Endothelial cell of umbilical vein (primary cell): ENCODE measurements around the gene RNASE9. TPM values are rescaled to one million over a fixed set of nuclear protein-coding genes. Genes with fewer than 3 reads are reported as not detected.

Experiments used
- BruUV-seq: library from RNA; stranded (reverse); fragments of 400-500 nt; replicated peaks from 2 replicates; lab custom pipeline; 2021; lab: Mats Ljungman, UMichigan
- CTCF ChIA-PET: fragments of 300-600, 350-600 bp; sonication (Branson Sonifier 250); formaldehyde crosslinking; loops from one replicate; lab custom pipeline; 2021; ENCODE audit warnings: antibody characterized with exemption, inconsistent platforms; lab: Charles Lee
- POLR2A ChIA-PET: fragments of 300-600, 350-600 bp; sonication (Branson Sonifier 250); formaldehyde crosslinking; loops from one replicate; lab custom pipeline; 2021; ENCODE audit warnings: antibody characterized with exemption, inconsistent platforms; lab: Charles Lee
- DNase-seq: peaks from one replicate; pipeline ENCODE4 v3.0.0-alpha.2; 2011; ENCODE audit warnings: low read depth, low spot score
- FAIRE-seq: peaks from 2 replicates; lab custom pipeline; 2011; peaks lifted over from hg19 to GRCh38; lab: Jason Lieb, UNC
- H2AFZ ChIP-seq: 2 replicates; pipeline ENCODE4 v1.6.0; 2012; ENCODE audit warnings: low read depth, low read length, control low read depth, inconsistent platforms
- H3K27ac ChIP-seq: 2 replicates; pipeline ENCODE4 v1.5.1; 2011; ENCODE audit warnings: low read depth, mild to moderate bottlenecking, control low read depth, low read length, moderate library complexity; ENCODE audit not compliant: insufficient read depth
- H3K27me3 ChIP-seq, 2 experiments: 2 replicates each; pipeline versions ENCODE4 v1.6.0 to v1.6.1; 2011; ENCODE audit warnings: low read length in 2 of 2, mixed read lengths in 1 of 2; ENCODE audit not compliant: control insufficient read depth in 2 of 2, insufficient read depth in 2 of 2
- H3K36me3 ChIP-seq, 2 experiments: 2 replicates in 1 of 2; 3 replicates in 1 of 2; pipeline ENCODE4 v1.5.1; 2011; ENCODE audit warnings: low read length in 2 of 2, mild to moderate bottlenecking in 1 of 2, moderate library complexity in 1 of 2; ENCODE audit not compliant: control insufficient read depth in 2 of 2, insufficient read depth in 2 of 2; ENCODE audit errors: extremely low read depth in 1 of 2
- H3K4me1 ChIP-seq: 3 replicates; pipeline ENCODE4 v1.5.1; 2011; ENCODE audit warnings: mild to moderate bottlenecking, low read length; ENCODE audit not compliant: control insufficient read depth, insufficient read depth; ENCODE audit errors: extremely low read depth
- H3K4me2 ChIP-seq: 2 replicates; pipeline ENCODE4 v1.6.1; 2011; ENCODE audit warnings: low read length, control low read depth, mixed read lengths; ENCODE audit not compliant: insufficient read depth
- H3K4me3 ChIP-seq, 3 experiments: fragments of 200-600 bp in 1 of 3; sonication (generic), shearing (Covaris generic) in 1 of 3; replicated peaks in 1 of 3; 2 replicates each; pipeline ENCODE4 v1.5.1; 2011 to 2016; ENCODE audit warnings: control low read depth in 3 of 3, low read length in 3 of 3, mild to moderate bottlenecking in 2 of 3, inconsistent platforms in 1 of 3, low read depth in 1 of 3, moderate library complexity in 1 of 3; ENCODE audit not compliant: insufficient read depth in 1 of 3
- H3K79me2 ChIP-seq: 2 replicates; pipeline ENCODE4 v1.6.0; 2012; ENCODE audit warnings: low read length, inconsistent platforms; ENCODE audit not compliant: control insufficient read depth, insufficient read depth
- H3K9ac ChIP-seq: replicated peaks from 2 replicates; pipeline ENCODE3; 2011; ENCODE audit warnings: low read length, control low read depth; ENCODE audit not compliant: insufficient read depth; ENCODE audit errors: extremely low read depth
- H3K9me1 ChIP-seq: replicated peaks from 3 replicates; pipeline ENCODE4 v1.6.0; 2011; ENCODE audit warnings: mild to moderate bottlenecking, low read length; ENCODE audit not compliant: control insufficient read depth, insufficient read depth; ENCODE audit errors: extremely low read depth
- H3K9me3 ChIP-seq: replicated peaks from 2 replicates; pipeline ENCODE4 v1.5.1; 2012; ENCODE audit warnings: low read length, inconsistent platforms; ENCODE audit not compliant: control insufficient read depth, insufficient read depth
- H4K20me1 ChIP-seq: replicated peaks from 2 replicates; pipeline ENCODE3; 2011; ENCODE audit warnings: mild to moderate bottlenecking, low read length; ENCODE audit not compliant: control insufficient read depth, insufficient read depth; ENCODE audit errors: extremely low read depth
- EZH2 ChIP-seq: IDR thresholded peaks from 2 replicates; pipeline ENCODE4 v1.6.1; 2012; ENCODE audit warnings: borderline replicate concordance, low read depth, mild to moderate bottlenecking, moderate library complexity, low read length, inconsistent platforms; ENCODE audit not compliant: severe bottlenecking
- FOS ChIP-seq: IDR thresholded peaks from 2 replicates; pipeline ENCODE4 v1.6.1; 2011; ENCODE audit warnings: mild to moderate bottlenecking, low read length, moderate library complexity, borderline replicate concordance; ENCODE audit not compliant: insufficient read depth
- GATA2 ChIP-seq: IDR thresholded peaks from 2 replicates; pipeline ENCODE4 v1.7.0; 2011; ENCODE audit warnings: low read depth, mild to moderate bottlenecking, moderate library complexity, mixed read lengths, low read length; ENCODE audit not compliant: insufficient read length, insufficient read depth
- JUN ChIP-seq: IDR thresholded peaks from 2 replicates; pipeline ENCODE4 v1.6.1; 2011; ENCODE audit warnings: borderline replicate concordance, low read depth; ENCODE audit not compliant: insufficient read length, insufficient read depth
- MYC ChIP-seq: IDR thresholded peaks from one replicate; pipeline ENCODE4 v1.6.1; 2011; ENCODE audit warnings: mild to moderate bottlenecking, low read depth, low read length
- POLR2A ChIP-seq: IDR thresholded peaks from 2 replicates; pipeline ENCODE4 v1.6.1; 2012; ENCODE audit warnings: low read depth, mild to moderate bottlenecking, control low read depth, low read length
- POLR2AphosphoS5 ChIP-seq: IDR thresholded peaks from 2 replicates; pipeline ENCODE4 v1.6.1; 2012; ENCODE audit warnings: low read depth, mild to moderate bottlenecking, control low read depth, low read length, moderate library complexity; ENCODE audit not compliant: insufficient read depth
- dilution Hi-C: fragments of 300-500 bp; cut with MboI; formaldehyde crosslinking; loops from one replicate; pipeline ENCODE4 v1.15.0; 2019; ENCODE audit warnings: low sequenced_read_pairs; ENCODE audit not compliant: extremely low pct_ligation_motif_present
- intact Hi-C: fragments of 100-400 bp; cut with micrococcal nuclease; formaldehyde crosslinking; loops from one replicate; pipeline ENCODE4 v1.10.0; 2022
- polyA plus RNA-seq, 4 experiments: library from polyadenylated mRNA; depleted of rRNA in 3 of 4; stranded (reverse) in 3 of 4; unstranded in 1 of 4; fragments of >200 nt; gene quantifications; 2 replicates each; pipeline versions ENCODE4 v1.2.1 to v1.2.3, GENCODE V29; 2011 to 2012; ENCODE audit warnings: missing spikeins in 1 of 4
- total RNA-seq: library from RNA; stranded (reverse); gene quantifications from 2 replicates; pipeline ENCODE4 v1.2.3, GENCODE V29; 2021
- TF ChIP-seq, protein P1 (sequence below): IDR thresholded peaks from 2 replicates; pipeline ENCODE4 v1.6.1; 2011; ENCODE audit not compliant: insufficient read depth, insufficient read length
- TF ChIP-seq, protein P2 (sequence below), 2 donors: IDR thresholded peaks; 1 replicate in 1 of 2; 2 replicates in 1 of 2; pipeline ENCODE4 v1.5.1; 2011; ENCODE audit warnings: low read length in 2 of 2, mild to moderate bottlenecking in 2 of 2, moderate library complexity in 2 of 2, control low read depth in 1 of 2, inconsistent platforms in 1 of 2, low read depth in 1 of 2; ENCODE audit not compliant: insufficient read depth in 1 of 2; ENCODE audit errors: extremely low read depth in 1 of 2

The RNASE9 gene
- total and polyA plus RNA-seq, 2 donors (not counting 3 experiments of a cell fraction or from before 2014, with no cell fraction given) = not detected

DNA sequence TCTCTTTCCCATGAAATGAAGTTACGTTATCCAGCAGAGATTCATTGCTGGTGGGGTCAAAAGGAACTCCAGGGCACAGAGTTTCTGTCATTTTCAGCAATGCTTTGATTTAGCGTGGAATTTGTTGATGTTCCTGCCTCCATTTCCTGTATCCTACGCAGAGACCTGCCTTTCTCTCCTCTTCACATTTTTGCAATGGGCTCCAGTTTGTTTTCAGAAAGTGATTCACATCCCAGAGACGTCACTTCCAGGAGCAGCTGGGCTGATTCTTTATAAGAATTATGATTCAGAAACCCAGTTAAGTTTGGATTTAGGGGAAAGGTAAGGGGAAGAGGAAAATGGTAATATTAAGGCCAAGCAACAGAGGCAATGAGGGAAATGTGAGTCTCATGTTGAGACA lies 43.9 kb downstream of the RNASE9 start:
- Histone ChIP-seq H3K36me3 (no peaks in the 10 kb centered on the region), H3K79me2 (no peaks in the 10 kb centered on the region), H3K9me3 (no peaks in the 10 kb centered on the region), H3K4me2 (peak overlapping the region; percentile 34), H4K20me1 (no peaks in the 10 kb centered on the region), H3K9ac (peak overlapping the region; percentile 35), H3K27me3 (no peaks in the 10 kb centered on the region), H3K9me1 (no peaks in the 10 kb centered on the region), H2AFZ (peak overlapping the region; percentile 94), H3K4me1 (peaks cover 31% of the 10 kb centered on the region), H3K27ac (peak overlapping the region; percentile 81), H3K4me3 (peak overlapping the region in 1 of 3 experiments; percentile 2)
- intact Hi-C loops (loop anchor here (1.0 to 5.0 kb wide), 3 partner anchors 40 to 105 kb away; partner anchors contain the start of genes APEX1, OSGEP and TEP1), dilution Hi-C loops (no loop called here)
- CTCF ChIA-PET = interaction anchor here (1.2 to 1.4 kb wide), 2 partner anchors 88 to 101 kb away, joined by 3 to 5 read pairs; no protein-coding TSS in a partner anchor
- BruUV-seq = no TSS peak
- FAIRE-seq (peak; percentile 70), DNase-seq (peak; percentile 82)
- no peak for TF ChIP-seq POLR2A
- TF ChIP-seq JUN = peak; percentile 57
- TF ChIP-seq, protein P1, sequence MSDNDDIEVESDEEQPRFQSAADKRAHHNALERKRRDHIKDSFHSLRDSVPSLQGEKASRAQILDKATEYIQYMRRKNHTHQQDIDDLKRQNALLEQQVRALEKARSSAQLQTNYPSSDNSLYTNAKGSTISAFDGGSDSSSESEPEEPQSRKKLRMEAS = no peak
- TF ChIP-seq FOS = peak; percentile 85
- POLR2A ChIA-PET = no interaction called here

DNA sequence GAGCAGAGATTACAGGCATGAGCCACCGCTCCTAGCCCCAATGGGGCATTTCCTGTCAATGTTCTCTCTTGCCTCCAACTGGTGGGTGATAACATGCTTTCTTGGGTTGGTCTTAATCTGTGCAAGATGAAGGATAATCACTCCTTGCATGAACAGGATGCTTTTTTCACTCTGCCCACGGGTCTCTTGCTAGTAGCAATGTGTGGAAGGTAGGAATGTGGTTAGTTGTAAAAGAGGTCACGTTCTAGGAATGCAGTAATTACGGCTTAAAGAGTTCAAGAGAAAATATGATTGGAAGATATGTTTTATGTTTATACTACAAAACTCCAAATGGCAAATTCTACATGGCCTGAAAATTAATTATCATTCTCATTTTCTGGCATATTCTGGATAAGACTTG lies 45.0 kb downstream of the RNASE9 start:
- no peaks in the 10 kb centered on the region for H3K9me1 ChIP-seq
- DNase-seq (no peak), FAIRE-seq (no peak)
- POLR2A ChIA-PET = no interaction called here
- TF ChIP-seq EZH2 = no peak
- TF ChIP-seq POLR2AphosphoS5 = no peak
- TF ChIP-seq, protein P1 = no peak
- no peak for TF ChIP-seq FOS
- TF ChIP-seq MYC = no peak
- no peak for TF ChIP-seq POLR2A
- TF ChIP-seq GATA2 = no peak
- TF ChIP-seq, protein P2, sequence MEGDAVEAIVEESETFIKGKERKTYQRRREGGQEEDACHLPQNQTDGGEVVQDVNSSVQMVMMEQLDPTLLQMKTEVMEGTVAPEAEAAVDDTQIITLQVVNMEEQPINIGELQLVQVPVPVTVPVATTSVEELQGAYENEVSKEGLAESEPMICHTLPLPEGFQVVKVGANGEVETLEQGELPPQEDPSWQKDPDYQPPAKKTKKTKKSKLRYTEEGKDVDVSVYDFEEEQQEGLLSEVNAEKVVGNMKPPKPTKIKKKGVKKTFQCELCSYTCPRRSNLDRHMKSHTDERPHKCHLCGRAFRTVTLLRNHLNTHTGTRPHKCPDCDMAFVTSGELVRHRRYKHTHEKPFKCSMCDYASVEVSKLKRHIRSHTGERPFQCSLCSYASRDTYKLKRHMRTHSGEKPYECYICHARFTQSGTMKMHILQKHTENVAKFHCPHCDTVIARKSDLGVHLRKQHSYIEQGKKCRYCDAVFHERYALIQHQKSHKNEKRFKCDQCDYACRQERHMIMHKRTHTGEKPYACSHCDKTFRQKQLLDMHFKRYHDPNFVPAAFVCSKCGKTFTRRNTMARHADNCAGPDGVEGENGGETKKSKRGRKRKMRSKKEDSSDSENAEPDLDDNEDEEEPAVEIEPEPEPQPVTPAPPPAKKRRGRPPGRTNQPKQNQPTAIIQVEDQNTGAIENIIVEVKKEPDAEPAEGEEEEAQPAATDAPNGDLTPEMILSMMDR (IDR thresholded peaks at IDR 0.05; ENCODE audit: extremely low read depth in 1 of 2, insufficient read depth in 1 of 2, low read depth in 1 of 2, low read length in 2 of 2) = no peak
- no peak for TF ChIP-seq JUN
- no peaks in the 10 kb centered on the region for H4K20me1 ChIP-seq
- CTCF ChIA-PET = interaction anchor here (0.6 kb wide), 1 partner anchor 36 kb away, joined by 4 read pairs; no protein-coding TSS in a partner anchor
- no peak overlapping the region for H2AFZ ChIP-seq
- H3K27ac ChIP-seq = no peak overlapping the region
- H3K4me2 ChIP-seq = no peak overlapping the region
- H3K9ac ChIP-seq = no peak overlapping the region
- H3K79me2 ChIP-seq = no peaks in the 10 kb centered on the region
- BruUV-seq = no TSS peak
- H3K4me3 ChIP-seq = no peak overlapping the region
- intact Hi-C loops = loop anchor here (2.0 to 5.0 kb wide), 2 partner anchors 61 to 104 kb away; partner anchors contain the start of genes APEX1, OSGEP and TEP1
- no peaks in the 10 kb centered on the region for H3K27me3 ChIP-seq
- no peaks in the 10 kb centered on the region for H3K36me3 ChIP-seq
- peaks cover 34% of the 10 kb centered on the region for H3K4me1 ChIP-seq
- dilution Hi-C loops = no loop called here
- no peaks in the 10 kb centered on the region for H3K9me3 ChIP-seq
